Astrocyte (in vitro differentiated cells and primary cell): Measurements from ENCODE around the gene FAM185A. TPM values are rescaled to one million over a fixed set of nuclear protein-coding genes. Genes with fewer than 3 reads are reported as not detected.
"Not testable (repeated sequence)": the region's sequence is repeated elsewhere in the genome, so short reads cannot be mapped to it uniquely, and the experiment has no call there.

Source experiments
- DNase-seq: peaks from one replicate; pipeline ENCODE4 v3.0.0-alpha.2; 2010; ENCODE audit warnings: low read depth
- FAIRE-seq: peaks from 2 replicates; lab custom pipeline; 2011; peaks lifted over from hg19 to GRCh38; lab: Jason Lieb, UNC
- H2AFZ ChIP-seq: 2 replicates; pipeline ENCODE4 v1.6.0; 2012; ENCODE audit warnings: low read depth, low read length, inconsistent platforms
- H3K27ac ChIP-seq: 2 replicates; pipeline ENCODE4 v1.5.1; 2011; ENCODE audit warnings: low read depth, low read length, inconsistent platforms
- H3K27me3 ChIP-seq: 2 replicates; pipeline ENCODE4 v1.6.0; 2011; ENCODE audit warnings: low read length, inconsistent platforms; ENCODE audit not compliant: insufficient read depth
- H3K36me3 ChIP-seq: 2 replicates; pipeline ENCODE4 v1.5.1; 2011; ENCODE audit warnings: low read length, inconsistent platforms; ENCODE audit not compliant: insufficient read depth
- H3K4me1 ChIP-seq: 2 replicates; pipeline ENCODE4 v1.5.1; 2011; ENCODE audit warnings: low read length, inconsistent platforms; ENCODE audit not compliant: insufficient read depth
- H3K4me2 ChIP-seq: 2 replicates; pipeline ENCODE4 v1.6.0; 2012; ENCODE audit warnings: low read length, inconsistent platforms
- H3K4me3 ChIP-seq: 2 replicates; pipeline ENCODE4 v1.5.1; 2011; ENCODE audit warnings: low read depth, mild to moderate bottlenecking, low read length, inconsistent platforms; ENCODE audit not compliant: insufficient read depth
- H3K79me2 ChIP-seq: 2 replicates; pipeline ENCODE4 v1.6.0; 2012; ENCODE audit warnings: mild to moderate bottlenecking, low read length, inconsistent platforms; ENCODE audit not compliant: insufficient read depth
- H3K9ac ChIP-seq: 2 replicates; pipeline ENCODE4 v1.6.0; 2012; ENCODE audit warnings: mild to moderate bottlenecking, low read length, inconsistent platforms
- H3K9me3 ChIP-seq: 2 replicates; pipeline ENCODE4 v1.5.1; 2012; ENCODE audit warnings: low read depth, mild to moderate bottlenecking, low read length, inconsistent platforms; ENCODE audit not compliant: insufficient read depth
- H4K20me1 ChIP-seq: 2 replicates; pipeline ENCODE4 v1.6.0; 2012; ENCODE audit warnings: low read length, inconsistent platforms; ENCODE audit not compliant: insufficient read depth
- H3K27ac Mint-ChIP-seq: one replicate; pipeline ENCODE4 v1.8.0; 2021; ENCODE audit warnings: mild to moderate bottlenecking, mixed read lengths; ENCODE audit not compliant: unreplicated experiment
- H3K27me3 Mint-ChIP-seq: one replicate; pipeline ENCODE4 v1.8.0; 2021; ENCODE audit warnings: low read depth, mixed read lengths; ENCODE audit not compliant: unreplicated experiment
- H3K36me3 Mint-ChIP-seq: one replicate; pipeline ENCODE4 v1.8.0; 2021; ENCODE audit warnings: low read depth, mixed read lengths; ENCODE audit not compliant: unreplicated experiment
- H3K4me1 Mint-ChIP-seq: one replicate; pipeline ENCODE4 v1.8.0; 2021; ENCODE audit warnings: low read depth, mixed read lengths; ENCODE audit not compliant: unreplicated experiment
- H3K4me3 Mint-ChIP-seq: one replicate; pipeline ENCODE4 v1.8.0; 2021; ENCODE audit warnings: mild to moderate bottlenecking, moderate library complexity, mixed read lengths; ENCODE audit not compliant: unreplicated experiment
- H3K9me3 Mint-ChIP-seq: one replicate; pipeline ENCODE4 v1.8.0; 2021; ENCODE audit warnings: mild to moderate bottlenecking, mixed read lengths; ENCODE audit not compliant: unreplicated experiment
- total RNA-seq: library from RNA; stranded (reverse); gene quantifications from 2 replicates; pipeline ENCODE4 v1.2.1, GENCODE V29; 2021

FAM185A gene
- total RNA-seq, 1 donor from 2014 or later: 4.9 TPM

- H3K27ac ChIP-seq, H3K79me2 ChIP-seq, H3K27me3 Mint-ChIP-seq, H3K9me3 Mint-ChIP-seq, H3K4me1 Mint-ChIP-seq, H3K27ac Mint-ChIP-seq, H4K20me1 ChIP-seq, FAIRE-seq, H3K4me2 ChIP-seq, H3K9ac ChIP-seq, H3K4me1 ChIP-seq, H3K36me3 ChIP-seq, H3K36me3 Mint-ChIP-seq, H3K4me3 Mint-ChIP-seq, H3K27me3 ChIP-seq, DNase-seq, H3K9me3 ChIP-seq, H2AFZ ChIP-seq, H3K4me3 ChIP-seq: not testable (repeated sequence)
Observed at GRCh38 chr7:102745494-102746288, 3.1 kb upstream of the FAM185A start.

- H4K20me1 ChIP-seq, H3K4me1 Mint-ChIP-seq, H3K79me2 ChIP-seq, H3K27ac ChIP-seq, H3K27ac Mint-ChIP-seq, H3K9me3 Mint-ChIP-seq, H3K4me1 ChIP-seq, DNase-seq, H3K36me3 ChIP-seq, FAIRE-seq, H3K27me3 ChIP-seq, H3K36me3 Mint-ChIP-seq, H3K27me3 Mint-ChIP-seq, H3K9me3 ChIP-seq: not testable (repeated sequence)
- H3K9ac ChIP-seq: peak overlapping the region; percentile 82
- peak overlapping the region; percentile 95 for H2AFZ ChIP-seq
- peak overlapping the region; percentile 78 for H3K4me3 ChIP-seq
- peak overlapping the region; percentile 94 for H3K4me3 Mint-ChIP-seq
- peak overlapping the region; percentile 85 for H3K4me2 ChIP-seq
Observed at GRCh38 chr7:102749445-102749786, 617 bp downstream of the FAM185A start.

- not testable (repeated sequence) for H3K79me2 ChIP-seq, H3K36me3 Mint-ChIP-seq, H3K27me3 ChIP-seq, H3K27ac Mint-ChIP-seq, H3K4me3 ChIP-seq, H3K27ac ChIP-seq, FAIRE-seq, H3K4me1 Mint-ChIP-seq, DNase-seq, H3K27me3 Mint-ChIP-seq, H3K4me2 ChIP-seq, H3K4me3 Mint-ChIP-seq, H4K20me1 ChIP-seq, H3K36me3 ChIP-seq, H2AFZ ChIP-seq, H3K9me3 Mint-ChIP-seq, H3K4me1 ChIP-seq, H3K9ac ChIP-seq, H3K9me3 ChIP-seq
Observed at GRCh38 chr7:102758227-102758626, 9.4 kb downstream of the FAM185A start.

- H3K27ac ChIP-seq, H4K20me1 ChIP-seq, DNase-seq, H3K36me3 ChIP-seq, H2AFZ ChIP-seq, FAIRE-seq, H3K27ac Mint-ChIP-seq, H3K27me3 ChIP-seq, H3K36me3 Mint-ChIP-seq, H3K79me2 ChIP-seq, H3K4me3 ChIP-seq, H3K4me1 Mint-ChIP-seq, H3K9me3 Mint-ChIP-seq, H3K9ac ChIP-seq, H3K27me3 Mint-ChIP-seq, H3K9me3 ChIP-seq, H3K4me3 Mint-ChIP-seq, H3K4me2 ChIP-seq, H3K4me1 ChIP-seq: not testable (repeated sequence)
Observed at GRCh38 chr7:102759934-102760333, 11.1 kb downstream of the FAM185A start.

GRCh38 chr7:102761234-102761633 is 12.4 kb downstream of the FAM185A start:
- not testable (repeated sequence) for H3K4me2 ChIP-seq, H3K9me3 Mint-ChIP-seq, H3K4me3 Mint-ChIP-seq

GRCh38 chr7:102763295-102763905 is 14.6 kb downstream of the FAM185A start:
- FAIRE-seq, H3K4me3 ChIP-seq, H3K27ac ChIP-seq: not testable (repeated sequence)

More at GRCh38 chr7:102761234-102761633, 12.4 kb downstream of the FAM185A start:
- not testable (repeated sequence) for H2AFZ ChIP-seq, H3K27ac ChIP-seq, H3K79me2 ChIP-seq, H3K4me1 ChIP-seq, H3K36me3 ChIP-seq, H3K27ac Mint-ChIP-seq, H3K9me3 ChIP-seq, DNase-seq, H3K9ac ChIP-seq, H3K4me3 ChIP-seq, H3K36me3 Mint-ChIP-seq, H4K20me1 ChIP-seq, H3K27me3 Mint-ChIP-seq, H3K4me1 Mint-ChIP-seq, H3K27me3 ChIP-seq, FAIRE-seq

More at GRCh38 chr7:102763295-102763905, 14.6 kb downstream of the FAM185A start:
- not testable (repeated sequence) for H3K27me3 Mint-ChIP-seq, H3K36me3 Mint-ChIP-seq, H3K9me3 Mint-ChIP-seq, H2AFZ ChIP-seq, H3K4me1 ChIP-seq, H3K27me3 ChIP-seq, H3K4me3 Mint-ChIP-seq, H3K4me2 ChIP-seq, H3K79me2 ChIP-seq, DNase-seq, H3K9ac ChIP-seq, H4K20me1 ChIP-seq, H3K36me3 ChIP-seq, H3K27ac Mint-ChIP-seq, H3K9me3 ChIP-seq, H3K4me1 Mint-ChIP-seq
